AG04449 (cell line): ENCODE measurements around the gene GUCY2D.

Source experiments
- CTCF ChIA-PET: fragments of 350-600 bp; formaldehyde crosslinking; extraction: SDS; loops from one replicate; lab custom pipeline; 2021; ENCODE audit warnings: antibody characterized with exemption; lab: Yijun Ruan, JAX
- POLR2A ChIA-PET: fragments of 400-600, 350-600 bp; formaldehyde crosslinking; extraction: SDS; loops from one replicate; lab custom pipeline; 2020; ENCODE audit warnings: antibody characterized with exemption, inconsistent platforms; lab: Yijun Ruan, JAX
- DNase-seq: peaks from one replicate; pipeline ENCODE4 v3.0.0-alpha.2; 2010; ENCODE audit warnings: low read depth, low spot score
- H3K4me3 ChIP-seq: 2 replicates; pipeline ENCODE4 v1.5.1; 2011; ENCODE audit warnings: low read depth, mild to moderate bottlenecking, control low read depth, low read length
- CTCF ChIP-seq: IDR thresholded peaks from one replicate; pipeline ENCODE4 v1.5.1; 2011; ENCODE audit warnings: mild to moderate bottlenecking, moderate library complexity, low read length, control low read depth, inconsistent platforms; ENCODE audit not compliant: insufficient read depth; ENCODE audit errors: missing control alignments

GUCY2D gene

GRCh38 chr17:8031950-8032349 is 29.5 kb downstream of the GUCY2D start:
- CTCF ChIA-PET: interaction anchor here (1.2 to 9.9 kb wide), 4 partner anchors 10 to 170 kb away, joined by 3 to 50 read pairs (median 4); no protein-coding TSS in a partner anchor
- no peak for DNase-seq
- POLR2A ChIA-PET: interaction anchor here (0.6 kb wide), 1 partner anchor 23 kb away, joined by 3 read pairs; no protein-coding TSS in a partner anchor
- H3K4me3 ChIP-seq: no peak overlapping the region
- TF ChIP-seq CTCF: no peak

- DNase-seq: no peak
- ChIA-PET CTCF (interaction anchor here (1.2 to 9.9 kb wide), 4 partner anchors 10 to 171 kb away, joined by 3 to 50 read pairs (median 4); no protein-coding TSS in a partner anchor), POLR2A (interaction anchor here (0.6 kb wide), 1 partner anchor 24 kb away, joined by 3 read pairs; no protein-coding TSS in a partner anchor)
- H3K4me3 ChIP-seq: no peak overlapping the region
- TF ChIP-seq CTCF: no peak
These were observed 30.0 kb downstream of the GUCY2D start for GRCh38 chr17:8032442-8032841.

GRCh38 chr17:8038954-8039610 is 36.7 kb downstream of the GUCY2D start, which contains the start of gene ALOX15B:
Gene ALOX15B (plus strand): TSS chr17:8039059. CDS start chr17:8039156, 97 bp downstream.
- H3K4me3 ChIP-seq: no peak within 1 kb of the TSS
- CTCF ChIA-PET: interaction anchor here (1.1 to 13.7 kb wide), 3 partner anchors 20 to 49 kb away, joined by 3 to 155 read pairs (median 75); no protein-coding TSS in a partner anchor
- DNase-seq: no peak
- TF ChIP-seq CTCF: no peak
- POLR2A ChIA-PET: no interaction called here

- TF ChIP-seq CTCF: no peak
- H3K4me3 ChIP-seq: no peak overlapping the region
- no peak for DNase-seq
- POLR2A ChIA-PET: no interaction called here
- CTCF ChIA-PET: interaction anchor here (1.1 to 13.7 kb wide), 5 partner anchors 19 to 177 kb away, joined by 3 to 155 read pairs (median 41); no protein-coding TSS in a partner anchor
These were observed 37.3 kb downstream of the GUCY2D start for GRCh38 chr17:8039611-8040168.

GRCh38 chr17:8041249-8041928 is 39.0 kb downstream of the GUCY2D start:
- no peak overlapping the region for H3K4me3 ChIP-seq
- no peak for DNase-seq
- peak; percentile 33 for TF ChIP-seq CTCF
- POLR2A ChIA-PET: interaction anchor here (0.6 to 1.1 kb wide), 3 partner anchors 50 to 131 kb away, joined by 3 to 5 read pairs (median 3); partner anchors contain the start of gene RNF227
- CTCF ChIA-PET: interaction anchor here (0.8 to 13.7 kb wide), 52 partner anchors 9 to 996 kb away, joined by 3 to 155 read pairs (median 5); partner anchors contain the start of genes ALOXE3, CNTROB, GUCY2D and RNF227
